Neutrophil (primary cell): ENCODE data around the gene PNPLA5.
"Not testable (repeated sequence)": the region's sequence is repeated elsewhere in the genome, so short reads cannot be mapped to it uniquely, and the experiment has no call there.

ENCODE experiments used
- H3K27ac ChIP-seq: fragments of 200-600 bp; sonication (generic); 2 replicates; pipeline ENCODE4 v1.5.1; 2016; ENCODE audit warnings: mild to moderate bottlenecking, moderate library complexity
- H3K27me3 ChIP-seq: fragments of 200-600 bp; sonication (generic); 2 replicates; pipeline ENCODE4 v1.6.0; 2016; ENCODE audit warnings: mild to moderate bottlenecking
- H3K36me3 ChIP-seq: fragments of 200-600 bp; sonication (generic); 2 replicates; pipeline ENCODE4 v1.5.1; 2017
- H3K4me1 ChIP-seq, 2 experiments: fragments of 200-600 bp in 1 of 2; sonication (generic) in 1 of 2; 1 replicate in 1 of 2; 2 replicates in 1 of 2; pipeline versions ENCODE4 v1.5.1 to v1.6.1; 2013 to 2016; ENCODE audit warnings: low read depth in 1 of 2, low read length in 1 of 2, mild to moderate bottlenecking in 1 of 2, moderate library complexity in 1 of 2; ENCODE audit not compliant: control insufficient read depth in 1 of 2, insufficient read depth in 1 of 2
- H3K4me3 ChIP-seq, 2 experiments: fragments of 200-600 bp in 1 of 2; sonication (generic) in 1 of 2; 1 replicate in 1 of 2; 2 replicates in 1 of 2; pipeline ENCODE4 v1.5.1; 2013 to 2016; ENCODE audit warnings: low read depth in 1 of 2, low read length in 1 of 2, mild to moderate bottlenecking in 1 of 2, moderate library complexity in 1 of 2
- H3K9me3 ChIP-seq: fragments of 200-600 bp; sonication (generic); 2 replicates; pipeline ENCODE4 v1.5.1; 2016
- TF ChIP-seq, protein P1 (sequence below): fragments of 200-600 bp; sonication (generic); IDR thresholded peaks from 2 replicates; pipeline ENCODE4 v1.5.1; 2016; ENCODE audit warnings: antibody characterized with exemption

The PNPLA5 gene

DNA sequence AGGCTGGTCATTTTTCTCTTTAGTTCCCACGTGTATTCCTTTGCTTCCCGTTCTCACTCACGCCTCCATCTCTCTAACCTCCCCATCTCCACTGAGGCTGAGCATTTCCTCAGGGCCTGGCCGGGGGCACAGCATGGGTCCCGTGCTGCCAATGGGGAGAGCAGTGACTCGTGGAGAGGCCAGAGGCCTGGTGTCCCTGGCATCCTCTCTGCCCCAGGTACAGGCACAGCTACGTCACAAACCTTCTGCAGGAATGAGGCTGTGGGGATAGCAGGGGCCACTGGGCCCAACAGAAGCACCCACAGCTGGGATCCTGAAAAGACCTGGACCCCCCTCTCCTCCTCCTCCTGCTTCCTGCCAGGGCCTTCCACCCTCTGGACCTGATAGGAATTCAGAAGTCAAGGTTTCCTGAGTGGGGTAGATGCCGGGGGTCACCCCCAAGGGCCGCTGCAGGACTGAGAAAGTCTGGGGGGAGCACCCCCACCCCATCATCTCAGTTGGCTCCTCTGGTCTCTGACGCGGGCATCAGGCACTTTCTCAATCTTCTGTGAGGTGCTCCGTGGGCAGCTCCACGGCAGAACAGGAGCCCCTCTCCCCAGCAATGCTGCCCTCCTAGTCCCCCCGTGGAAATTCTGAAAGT, 11.8 kb downstream of the PNPLA5 start:
- Histone ChIP-seq H3K36me3 (no peaks in the 10 kb centered on the region), H3K4me3 (no peak overlapping the region), H3K9me3 (no peaks in the 10 kb centered on the region), H3K27me3 (no peaks in the 10 kb centered on the region), H3K27ac (no peak overlapping the region), H3K4me1 (no peaks in the 10 kb centered on the region)
- TF ChIP-seq, protein P1, sequence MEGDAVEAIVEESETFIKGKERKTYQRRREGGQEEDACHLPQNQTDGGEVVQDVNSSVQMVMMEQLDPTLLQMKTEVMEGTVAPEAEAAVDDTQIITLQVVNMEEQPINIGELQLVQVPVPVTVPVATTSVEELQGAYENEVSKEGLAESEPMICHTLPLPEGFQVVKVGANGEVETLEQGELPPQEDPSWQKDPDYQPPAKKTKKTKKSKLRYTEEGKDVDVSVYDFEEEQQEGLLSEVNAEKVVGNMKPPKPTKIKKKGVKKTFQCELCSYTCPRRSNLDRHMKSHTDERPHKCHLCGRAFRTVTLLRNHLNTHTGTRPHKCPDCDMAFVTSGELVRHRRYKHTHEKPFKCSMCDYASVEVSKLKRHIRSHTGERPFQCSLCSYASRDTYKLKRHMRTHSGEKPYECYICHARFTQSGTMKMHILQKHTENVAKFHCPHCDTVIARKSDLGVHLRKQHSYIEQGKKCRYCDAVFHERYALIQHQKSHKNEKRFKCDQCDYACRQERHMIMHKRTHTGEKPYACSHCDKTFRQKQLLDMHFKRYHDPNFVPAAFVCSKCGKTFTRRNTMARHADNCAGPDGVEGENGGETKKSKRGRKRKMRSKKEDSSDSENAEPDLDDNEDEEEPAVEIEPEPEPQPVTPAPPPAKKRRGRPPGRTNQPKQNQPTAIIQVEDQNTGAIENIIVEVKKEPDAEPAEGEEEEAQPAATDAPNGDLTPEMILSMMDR, result no peak

DNA sequence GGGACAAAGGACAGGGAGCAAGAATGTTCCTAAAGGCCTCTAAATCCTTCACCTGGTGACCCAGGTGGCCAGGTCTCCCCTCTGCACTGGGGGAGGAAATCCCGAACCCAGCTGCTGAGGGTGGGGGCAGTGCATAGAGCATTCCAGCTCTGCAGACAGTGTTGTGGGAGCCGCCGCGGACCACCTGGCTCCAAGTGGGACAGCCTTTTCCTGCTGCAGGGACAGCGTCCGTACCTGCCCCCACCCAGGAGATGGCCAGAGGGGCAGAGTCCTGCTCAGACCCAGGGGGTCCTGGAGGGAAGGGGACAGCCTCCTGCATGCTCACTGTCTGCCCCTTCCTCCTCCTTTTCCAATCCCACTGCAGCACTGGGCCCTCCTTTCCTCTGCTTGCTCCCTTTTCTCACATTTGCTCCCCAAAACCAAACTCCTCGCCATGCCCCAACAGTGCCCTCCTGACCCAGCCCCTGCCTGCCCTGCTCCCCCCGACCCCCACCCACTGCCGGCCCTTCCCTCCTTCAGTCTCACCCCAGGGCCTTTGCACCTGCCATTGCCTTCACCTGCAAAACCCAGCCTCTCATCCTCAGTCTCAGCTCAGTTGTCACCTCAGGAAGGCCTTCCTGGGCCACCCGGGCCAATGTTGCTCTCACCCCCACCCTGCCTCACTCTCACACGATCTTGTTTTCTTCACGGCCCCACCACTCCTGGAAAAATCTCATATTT, 12.8 kb downstream of the PNPLA5 start:
- Histone ChIP-seq H3K27ac (no peak overlapping the region), H3K4me3 (no peak overlapping the region), H3K27me3 (no peaks in the 10 kb centered on the region), H3K36me3 (no peaks in the 10 kb centered on the region), H3K4me1 (no peaks in the 10 kb centered on the region), H3K9me3 (no peaks in the 10 kb centered on the region)
- TF ChIP-seq, protein P1, result no peak

DNA sequence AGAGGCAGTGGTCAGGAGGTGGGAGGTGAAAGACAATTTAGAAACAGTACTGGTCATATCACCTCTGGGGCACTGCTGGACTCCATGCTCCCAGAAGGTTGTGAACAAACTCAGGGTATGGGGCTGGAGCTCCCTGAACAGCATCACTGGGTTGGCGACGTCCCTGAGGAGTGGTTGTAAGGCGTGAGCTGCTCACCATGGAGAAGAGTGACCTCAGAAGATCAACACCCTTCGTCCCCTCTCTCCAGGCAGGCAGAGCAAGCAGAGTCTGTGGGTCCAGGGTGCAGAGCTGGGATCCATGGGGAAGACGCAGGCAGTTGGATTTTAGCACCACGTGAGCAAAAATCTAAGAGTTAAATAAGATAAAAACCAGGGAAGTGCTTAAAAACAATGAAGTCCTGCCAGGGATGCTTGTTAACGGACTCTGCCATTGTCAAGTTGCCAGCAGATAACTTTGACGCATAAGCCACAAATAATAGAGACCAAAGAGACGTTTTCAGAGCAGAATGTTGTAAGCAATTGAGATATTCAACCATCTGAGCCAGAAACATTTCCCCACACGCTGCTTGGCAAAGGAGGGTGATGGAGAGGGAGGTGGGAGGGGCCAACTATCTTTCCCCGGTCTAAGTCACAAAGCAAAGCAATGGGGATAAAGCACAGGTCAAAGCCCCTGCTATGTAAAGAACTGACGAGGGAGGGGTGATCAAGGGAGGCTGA, 13.6 kb downstream of the PNPLA5 start:
- no peaks in the 10 kb centered on the region for H3K27me3 ChIP-seq
- H3K27ac ChIP-seq, result no peak overlapping the region
- TF ChIP-seq, protein P1, result no peak
- no peak overlapping the region for H3K4me3 ChIP-seq
- H3K4me1 ChIP-seq, result no peaks in the 10 kb centered on the region
- H3K9me3 ChIP-seq, result no peaks in the 10 kb centered on the region
- no peaks in the 10 kb centered on the region for H3K36me3 ChIP-seq

DNA sequence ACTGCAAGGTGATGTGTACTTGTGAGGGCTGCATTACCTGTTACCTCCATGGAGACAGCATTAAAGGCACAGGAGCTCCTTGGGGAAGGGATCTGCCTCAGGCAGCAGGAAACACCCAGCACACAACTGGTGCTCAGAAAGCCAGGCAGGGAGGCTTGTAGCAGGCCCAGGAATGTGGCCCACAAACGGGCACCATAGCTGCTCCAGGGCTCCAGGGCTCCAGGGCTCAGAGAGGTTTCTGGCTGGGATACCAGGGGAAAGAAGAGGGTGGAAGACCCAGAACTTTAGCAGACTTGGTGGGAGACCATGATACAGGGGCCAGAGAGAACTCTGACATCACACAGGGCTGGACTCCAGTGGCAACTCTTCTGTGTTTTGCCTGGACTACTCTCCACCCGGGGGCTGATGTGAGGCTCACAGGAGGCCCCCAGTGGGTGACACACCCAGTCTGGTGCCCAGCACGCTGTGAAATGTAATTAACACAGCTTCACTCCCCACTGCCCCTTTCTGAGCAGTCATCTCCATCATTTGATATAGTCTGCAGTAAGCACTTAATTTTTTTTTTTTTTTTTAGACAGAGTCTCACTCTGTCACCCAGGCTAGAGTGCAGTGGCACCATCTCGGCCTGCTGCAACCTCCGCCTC, 14.8 kb downstream of the PNPLA5 start:
- no peak overlapping the region for H3K27ac ChIP-seq
- H3K4me1 ChIP-seq, result no peaks in the 10 kb centered on the region
- TF ChIP-seq, protein P1, result no peak
- no peaks in the 10 kb centered on the region for H3K9me3 ChIP-seq
- H3K4me3 ChIP-seq, result no peak overlapping the region
- H3K36me3 ChIP-seq, result no peaks in the 10 kb centered on the region
- no peaks in the 10 kb centered on the region for H3K27me3 ChIP-seq

DNA sequence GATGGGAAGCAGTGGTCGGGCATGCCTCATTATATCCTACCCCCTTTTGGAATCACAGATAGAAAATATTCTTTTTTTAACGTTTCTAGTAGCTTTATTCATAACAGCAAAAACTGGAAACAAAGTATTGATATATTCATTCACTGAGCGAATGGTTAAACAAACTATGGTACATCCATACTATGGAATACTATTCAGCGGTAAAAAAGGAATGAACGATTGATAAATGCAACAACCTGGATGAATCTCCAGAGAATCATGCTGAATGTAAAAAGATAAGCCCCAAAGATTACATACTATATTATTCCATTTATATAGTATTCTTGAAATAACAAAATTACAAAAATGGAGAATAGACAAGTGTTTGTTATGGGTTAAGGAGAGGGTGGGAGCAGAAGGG, 22.0 kb downstream of the PNPLA5 start:
- H3K36me3 ChIP-seq, result no peaks in the 10 kb centered on the region
- TF ChIP-seq, protein P1, result no peak
- H3K9me3 ChIP-seq, result no peaks in the 10 kb centered on the region
- peaks cover 16% of the 10 kb centered on the region for H3K27me3 ChIP-seq
- no peak overlapping the region for H3K27ac ChIP-seq
- no peaks in the 10 kb centered on the region for H3K4me1 ChIP-seq
- H3K4me3 ChIP-seq, result no peak overlapping the region

DNA sequence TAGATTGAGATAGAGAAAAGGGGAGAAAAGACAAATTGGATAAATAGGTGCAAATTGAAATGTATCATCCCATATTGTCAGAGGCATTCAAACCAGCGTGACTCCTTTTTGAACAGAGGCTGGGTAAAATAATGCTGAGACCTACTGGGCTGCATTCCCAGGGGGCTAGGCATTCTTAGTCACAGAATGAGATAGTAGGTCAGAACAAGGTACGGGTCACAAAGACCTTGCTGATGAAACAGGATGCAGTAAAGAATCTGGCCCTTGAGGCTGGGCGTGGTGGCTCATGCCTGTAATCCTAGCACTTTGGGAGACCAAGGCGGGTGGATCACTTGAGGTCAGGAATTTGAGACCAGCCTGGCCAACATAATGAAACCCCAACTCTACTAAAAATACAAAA, 22.8 kb downstream of the PNPLA5 start:
- H3K4me1 ChIP-seq, H3K36me3 ChIP-seq, H3K4me3 ChIP-seq, H3K9me3 ChIP-seq, H3K27ac ChIP-seq: not testable (repeated sequence)
- H3K27me3 ChIP-seq, result peaks cover 24% of the 10 kb centered on the region
